GM23338 (cell line): Measurements from ENCODE around the gene MYOM1. TPM values are rescaled to one million over a fixed set of nuclear protein-coding genes. Genes with fewer than 3 reads are reported as not detected.

ENCODE experiments used
- ATAC-seq: fragments of 200-7000 bp; cut with Tn5 transposase; 3 replicates; pipeline ENCODE4 v1.9.1; 2020
- DNase-seq: peaks from one replicate; pipeline ENCODE4 v3.0.0-alpha.2; 2015; ENCODE audit warnings: low spot score
- H2AFZ ChIP-seq: fragments of 200-600 bp; sonication (generic); 2 replicates; pipeline ENCODE4 v1.8.0; 2016; ENCODE audit warnings: antibody characterized with exemption, mild to moderate bottlenecking, moderate library complexity
- H3F3A ChIP-seq: fragments of 200-600 bp; sonication (generic); replicated peaks from 2 replicates; pipeline ENCODE4 v1.8.0; 2017; ENCODE audit warnings: antibody characterized with exemption, mixed run types, low read depth
- H3K27ac ChIP-seq: fragments of 200-600 bp; sonication (generic); 2 replicates; pipeline ENCODE4 v1.6.1; 2016; ENCODE audit warnings: low read depth
- H3K27me3 ChIP-seq: fragments of 200-600 bp; sonication (generic); 2 replicates; pipeline ENCODE4 v1.8.0; 2016; ENCODE audit warnings: mild to moderate bottlenecking, mixed run types, moderate library complexity; ENCODE audit not compliant: insufficient read depth
- H3K36me3 ChIP-seq: fragments of 200-600 bp; sonication (generic); 2 replicates; pipeline ENCODE4 v1.8.0; 2016; ENCODE audit warnings: mild to moderate bottlenecking; ENCODE audit not compliant: insufficient read depth
- H3K4me1 ChIP-seq: fragments of 200-600 bp; sonication (generic); 2 replicates; pipeline ENCODE4 v1.8.0; 2016; ENCODE audit warnings: mild to moderate bottlenecking, moderate library complexity; ENCODE audit not compliant: insufficient read depth
- H3K4me2 ChIP-seq: fragments of 200-600 bp; sonication (generic); 2 replicates; pipeline ENCODE4 v1.7.1; 2017; ENCODE audit warnings: mixed run types
- H3K4me3 ChIP-seq: fragments of 200-600 bp; sonication (generic); 2 replicates; pipeline ENCODE4 v1.6.1; 2016; ENCODE audit warnings: mixed run types
- H3K79me2 ChIP-seq: fragments of 200-600 bp; sonication (generic); replicated peaks from 2 replicates; pipeline ENCODE4 v1.8.0; 2017; ENCODE audit warnings: mild to moderate bottlenecking; ENCODE audit not compliant: insufficient read depth
- H3K9me2 ChIP-seq: fragments of 200-600 bp; sonication (generic); 2 replicates; pipeline ENCODE4 v1.8.0; 2017; ENCODE audit not compliant: insufficient read depth
- H4K20me1 ChIP-seq: fragments of 200-600 bp; sonication (generic); replicated peaks from 2 replicates; pipeline ENCODE4 v1.8.0; 2017; ENCODE audit warnings: mild to moderate bottlenecking; ENCODE audit not compliant: insufficient read depth
- H3K27ac Mint-ChIP-seq: 2 replicates; pipeline ENCODE4 v1.8.0; 2020; ENCODE audit warnings: inconsistent platforms, mild to moderate bottlenecking, moderate library complexity, mixed read lengths
- H3K27me3 Mint-ChIP-seq: 3 replicates; pipeline ENCODE4 v1.8.0; 2022; ENCODE audit warnings: low read depth, mild to moderate bottlenecking, moderate library complexity, mixed read lengths, inconsistent platforms; ENCODE audit not compliant: insufficient read depth, poor library complexity
- H3K36me3 Mint-ChIP-seq: 3 replicates; pipeline ENCODE4 v1.8.0; 2021; ENCODE audit warnings: low read depth, mild to moderate bottlenecking, inconsistent platforms, moderate library complexity, mixed read lengths
- H3K4me1 Mint-ChIP-seq: 3 replicates; pipeline ENCODE4 v1.8.0; 2020; ENCODE audit warnings: mild to moderate bottlenecking, inconsistent platforms, mixed read lengths
- H3K4me3 Mint-ChIP-seq: 3 replicates; pipeline ENCODE4 v1.8.0; 2021; ENCODE audit warnings: moderate library complexity, mild to moderate bottlenecking, inconsistent platforms, mixed read lengths
- H3K9me3 Mint-ChIP-seq: 3 replicates; pipeline ENCODE4 v1.8.0; 2020; ENCODE audit warnings: moderate library complexity, mild to moderate bottlenecking, inconsistent platforms, mixed read lengths
- CREB1 ChIP-seq: fragments of 250-450 bp; sonication (Bioruptor Pico); IDR thresholded peaks from 2 replicates; pipeline ENCODE4 v1.5.0; 2020; ENCODE audit warnings: low read depth, mild to moderate bottlenecking, moderate library complexity
- EZH2phosphoT487 ChIP-seq: fragments of 200-600 bp; sonication (generic); IDR thresholded peaks from one replicate; pipeline ENCODE4 v1.8.1; 2018; ENCODE audit warnings: antibody characterized with exemption; ENCODE audit not compliant: unreplicated experiment
- NANOG ChIP-seq: IDR thresholded peaks from 2 replicates; pipeline ENCODE4 v1.6.1; 2016; ENCODE audit warnings: antibody characterized with exemption, borderline replicate concordance
- polyA plus RNA-seq: library from polyadenylated mRNA; unstranded; fragments of >200 nt; fragmentation: Nextera tagmentation; extraction: Ambion mirVana; gene quantifications from 2 replicates; pipeline ENCODE4 v1.2.1, GENCODE V29; 2016
- total RNA-seq: library from RNA; depleted of rRNA; stranded (reverse); fragments of >200 nt; shearing (Covaris generic); gene quantifications from 2 replicates; pipeline ENCODE4 v1.2.3, GENCODE V29; 2014
- TF ChIP-seq, protein P1 (sequence below), 2 experiments: fragments of 200-600 bp in 1 of 2; sonication (generic) in 1 of 2; conservative IDR thresholded peaks; 2 replicates each; pipeline versions ENCODE4 v1.5.1 to v1.6.1; 2016 to 2017; ENCODE audit warnings: antibody characterized with exemption in 2 of 2, low read depth in 2 of 2, mild to moderate bottlenecking in 2 of 2, moderate library complexity in 1 of 2

Gene MYOM1
- total and polyA plus RNA-seq, 2 experiments from 2014 or later = 0.27 to 0.38 TPM

DNA sequence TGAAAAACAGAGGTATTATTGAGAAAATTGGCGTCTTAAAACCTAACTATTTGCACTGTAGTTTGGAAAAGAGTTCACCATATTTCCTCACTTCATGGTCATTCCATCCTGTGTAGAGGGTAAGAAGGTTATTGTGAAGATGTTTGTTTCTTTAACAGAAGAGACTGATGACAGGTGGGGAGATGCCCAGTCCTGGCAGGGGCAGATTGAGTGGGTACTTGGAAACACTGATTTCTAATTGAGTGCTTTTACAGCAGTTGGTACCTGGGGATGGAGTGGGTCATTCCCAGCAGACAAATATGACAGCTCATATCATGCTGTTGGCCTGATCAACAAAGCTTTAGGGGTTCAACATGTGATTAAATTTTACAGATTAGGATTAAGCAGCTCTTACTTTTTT is 67.5 kb downstream of the MYOM1 start:
- H3F3A ChIP-seq = no peaks in the 10 kb centered on the region
- no peaks in the 10 kb centered on the region for H3K36me3 ChIP-seq
- H3K4me2 ChIP-seq = no peak overlapping the region
- no peaks in the 10 kb centered on the region for H3K36me3 Mint-ChIP-seq
- DNase-seq = no peak
- H2AFZ ChIP-seq = peak overlapping the region; percentile 0; the same call in 1 of the 2 replicates
- no peaks in the 10 kb centered on the region for H4K20me1 ChIP-seq
- no peak for ATAC-seq
- no peaks in the 10 kb centered on the region for H3K4me1 ChIP-seq
- H3K27ac Mint-ChIP-seq = no peak overlapping the region
- no peak overlapping the region for H3K4me3 ChIP-seq
- H3K9me2 ChIP-seq = no peaks in the 10 kb centered on the region
- H3K79me2 ChIP-seq = no peaks in the 10 kb centered on the region
- H3K27ac ChIP-seq = no peak overlapping the region
- TF ChIP-seq NANOG (no peak), EZH2phosphoT487 (no peak)
- TF ChIP-seq, protein P1, sequence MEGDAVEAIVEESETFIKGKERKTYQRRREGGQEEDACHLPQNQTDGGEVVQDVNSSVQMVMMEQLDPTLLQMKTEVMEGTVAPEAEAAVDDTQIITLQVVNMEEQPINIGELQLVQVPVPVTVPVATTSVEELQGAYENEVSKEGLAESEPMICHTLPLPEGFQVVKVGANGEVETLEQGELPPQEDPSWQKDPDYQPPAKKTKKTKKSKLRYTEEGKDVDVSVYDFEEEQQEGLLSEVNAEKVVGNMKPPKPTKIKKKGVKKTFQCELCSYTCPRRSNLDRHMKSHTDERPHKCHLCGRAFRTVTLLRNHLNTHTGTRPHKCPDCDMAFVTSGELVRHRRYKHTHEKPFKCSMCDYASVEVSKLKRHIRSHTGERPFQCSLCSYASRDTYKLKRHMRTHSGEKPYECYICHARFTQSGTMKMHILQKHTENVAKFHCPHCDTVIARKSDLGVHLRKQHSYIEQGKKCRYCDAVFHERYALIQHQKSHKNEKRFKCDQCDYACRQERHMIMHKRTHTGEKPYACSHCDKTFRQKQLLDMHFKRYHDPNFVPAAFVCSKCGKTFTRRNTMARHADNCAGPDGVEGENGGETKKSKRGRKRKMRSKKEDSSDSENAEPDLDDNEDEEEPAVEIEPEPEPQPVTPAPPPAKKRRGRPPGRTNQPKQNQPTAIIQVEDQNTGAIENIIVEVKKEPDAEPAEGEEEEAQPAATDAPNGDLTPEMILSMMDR (conservative IDR thresholded peaks at IDR 0.05; ENCODE audit: low read depth in 2 of 2) = no peak
- H3K27me3 Mint-ChIP-seq = peaks cover 1% of the 10 kb centered on the region
- H3K4me3 Mint-ChIP-seq = no peak overlapping the region
- peaks cover 2% of the 10 kb centered on the region for H3K4me1 Mint-ChIP-seq
- H3K9me3 Mint-ChIP-seq = no peaks in the 10 kb centered on the region
- no peaks in the 10 kb centered on the region for H3K27me3 ChIP-seq

DNA sequence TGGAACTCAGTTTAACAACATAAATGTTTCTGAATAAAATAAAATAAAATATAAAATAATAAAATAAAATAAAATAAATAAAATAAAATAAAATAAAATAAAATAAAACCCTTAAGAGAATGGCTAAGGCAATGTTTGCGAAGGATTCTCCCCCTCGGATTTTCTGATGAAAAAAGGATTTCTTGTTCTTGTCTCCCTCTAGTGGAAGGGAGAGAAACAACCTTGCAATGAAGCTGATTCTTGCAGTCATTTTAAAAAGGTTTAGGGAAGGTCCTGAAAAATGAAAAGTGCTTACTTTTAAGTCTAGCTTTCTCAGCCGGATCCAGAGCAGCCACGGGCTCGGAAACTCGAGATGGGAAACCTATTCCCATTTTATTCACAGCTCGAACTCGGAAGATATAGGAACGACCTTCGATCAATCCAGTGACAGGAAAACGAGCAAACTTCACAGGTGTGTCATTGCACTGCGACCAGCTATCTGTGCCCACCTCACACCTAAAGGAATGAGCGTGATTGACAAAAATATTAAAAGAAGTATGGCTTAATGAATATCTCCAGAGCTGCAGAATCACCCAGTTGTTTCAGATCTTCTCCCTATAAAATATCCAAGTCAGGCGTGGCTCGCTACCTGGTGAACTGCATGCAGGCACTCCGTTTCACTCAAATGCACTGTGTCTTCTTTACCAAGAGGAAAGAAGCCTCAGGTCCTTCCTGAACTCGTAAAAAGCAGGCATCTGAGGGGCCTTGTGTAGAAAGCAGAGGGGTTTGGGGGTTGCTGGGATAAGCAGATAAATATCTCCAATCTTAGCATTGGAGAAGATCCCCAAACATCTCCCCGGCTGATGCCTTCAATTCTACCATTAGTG is 68.1 kb downstream of the MYOM1 start:
- Histone ChIP-seq H3K79me2 (no peaks in the 10 kb centered on the region), H3K4me1 (no peaks in the 10 kb centered on the region), H3K4me2 (no peak overlapping the region), H3K4me3 (no peak overlapping the region), H2AFZ (peak overlapping the region; percentile 0; the same call in 1 of the 2 replicates), H3K36me3 (no peaks in the 10 kb centered on the region), H3K27ac (no peak overlapping the region), H3K9me2 (no peaks in the 10 kb centered on the region), H3F3A (no peaks in the 10 kb centered on the region), H3K27me3 (no peaks in the 10 kb centered on the region), H4K20me1 (no peaks in the 10 kb centered on the region)
- ATAC-seq (no peak), DNase-seq (peak; percentile 82)
- H3K4me3 Mint-ChIP-seq = no peak overlapping the region
- H3K36me3 Mint-ChIP-seq = no peaks in the 10 kb centered on the region
- peaks cover 1% of the 10 kb centered on the region for H3K27me3 Mint-ChIP-seq
- H3K9me3 Mint-ChIP-seq = no peaks in the 10 kb centered on the region
- TF ChIP-seq, protein P1 (conservative IDR thresholded peaks at IDR 0.05; ENCODE audit: low read depth in 2 of 2) = peak; percentile 69 to 82
- TF ChIP-seq CREB1 = no peak
- no peak overlapping the region; the same call in 1 of the 2 replicates for H3K27ac Mint-ChIP-seq
- peaks cover 2% of the 10 kb centered on the region for H3K4me1 Mint-ChIP-seq
